CD4-positive, CD25-positive, alpha-beta regulatory T cell (primary cell): ENCODE measurements around the gene PSPC1. TPM values are rescaled to one million over a fixed set of nuclear protein-coding genes. Genes with fewer than 3 reads are reported as not detected.
"Not testable (repeated sequence)": the region's sequence is repeated elsewhere in the genome, so short reads cannot be mapped to it uniquely, and the experiment has no call there.

Experiments used
- ATAC-seq, 2 donors: fragments of 150-1000 bp; cut with Tn5 transposase; one replicate each; pipeline ENCODE4 v1.10.0; 2021; ENCODE audit warnings: low read depth in 2 of 2, moderate number of reproducible peaks in 2 of 2, moderate library complexity in 1 of 2
- DNase-seq, 3 donors: peaks; one replicate each; pipeline versions ENCODE4 v3.0.0 to v3.0.0-alpha.2; 2012 to 2022; ENCODE audit warnings: mixed read lengths in 1 of 3
- H3K27ac ChIP-seq: one replicate; pipeline ENCODE4 v1.7.0; 2013; ENCODE audit warnings: mild to moderate bottlenecking, low read length; ENCODE audit not compliant: insufficient read depth, poor library complexity, severe bottlenecking
- H3K27me3 ChIP-seq: one replicate; pipeline ENCODE4 v1.7.0; 2013; ENCODE audit warnings: low read length; ENCODE audit not compliant: control insufficient read depth, insufficient read depth
- H3K36me3 ChIP-seq: one replicate; pipeline ENCODE4 v1.7.0; 2013; ENCODE audit warnings: mild to moderate bottlenecking, low read length, moderate library complexity; ENCODE audit not compliant: control insufficient read depth, insufficient read depth
- H3K4me1 ChIP-seq: 2 replicates; pipeline ENCODE4 v1.7.0; 2013; ENCODE audit warnings: mild to moderate bottlenecking, low read length; ENCODE audit not compliant: insufficient read depth, control insufficient read depth, poor library complexity, severe bottlenecking
- H3K4me3 ChIP-seq: one replicate; pipeline ENCODE4 v1.7.0; 2013; ENCODE audit warnings: low read depth, mild to moderate bottlenecking, low read length, moderate library complexity
- H3K9me3 ChIP-seq, 2 experiments: 1 replicate in 1 of 2; 2 replicates in 1 of 2; pipeline ENCODE4 v1.7.0; 2013; ENCODE audit warnings: low read length in 2 of 2, mild to moderate bottlenecking in 1 of 2, moderate library complexity in 1 of 2; ENCODE audit not compliant: control insufficient read depth in 2 of 2
- H3K27ac Mint-ChIP-seq, 3 donors: one replicate each; pipeline ENCODE4 v1.8.0; 2020 to 2022; ENCODE audit warnings: mild to moderate bottlenecking in 3 of 3, mixed read lengths in 3 of 3, moderate library complexity in 2 of 3
- H3K27me3 Mint-ChIP-seq: one replicate; pipeline ENCODE4 v1.8.0; 2022; ENCODE audit warnings: mild to moderate bottlenecking, mixed read lengths
- H3K36me3 Mint-ChIP-seq: one replicate; pipeline ENCODE4 v1.8.0; 2020; ENCODE audit warnings: mixed read lengths
- H3K4me1 Mint-ChIP-seq, 4 donors: one replicate each; pipeline ENCODE4 v1.8.0; 2020 to 2022; ENCODE audit warnings: mixed read lengths in 4 of 4, mild to moderate bottlenecking in 1 of 4
- H3K4me3 Mint-ChIP-seq, 4 donors: one replicate each; pipeline ENCODE4 v1.8.0; 2020 to 2022; ENCODE audit warnings: mild to moderate bottlenecking in 4 of 4, mixed read lengths in 4 of 4, moderate library complexity in 3 of 4
- H3K9me3 Mint-ChIP-seq, 7 donors: one replicate each; pipeline ENCODE4 v1.8.0; 2020 to 2022; ENCODE audit warnings: mixed read lengths in 7 of 7, mild to moderate bottlenecking in 3 of 7, moderate library complexity in 2 of 7
- polyA plus RNA-seq, 4 donors: library from polyadenylated mRNA; unstranded; fragments of 300-500 nt; fragmentation: Illumina TruSeq; gene quantifications; one replicate each; pipeline ENCODE4 v1.2.3, GENCODE V29; 2021
- total RNA-seq: library from RNA; stranded (reverse); gene quantifications from one replicate; pipeline ENCODE4 v1.2.3, GENCODE V29; 2022

PSPC1 gene
- total and polyA plus RNA-seq, 5 donors from 2014 or later = 24.4 to 107 (median 32.3) TPM

GRCh38 chr13:19709782-19710181, 73.0 kb downstream of the PSPC1 start:
- H3K4me1 Mint-ChIP-seq = peaks cover 25 to 42% (median 31%) of the 10 kb centered on the region in 4 donors

GRCh38 chr13:19709039-19709438, 73.7 kb downstream of the PSPC1 start:
- H3K27me3 Mint-ChIP-seq, ATAC-seq, H3K36me3 Mint-ChIP-seq, H3K4me3 Mint-ChIP-seq, H3K4me3 ChIP-seq, H3K9me3 Mint-ChIP-seq, H3K4me1 ChIP-seq, DNase-seq, H3K27ac ChIP-seq, H3K36me3 ChIP-seq, H3K27me3 ChIP-seq, H3K27ac Mint-ChIP-seq, H3K9me3 ChIP-seq: not testable (repeated sequence)
- H3K4me1 Mint-ChIP-seq = peaks cover 25 to 36% (median 28%) of the 10 kb centered on the region in 4 donors

More at GRCh38 chr13:19709782-19710181, 73.0 kb downstream of the PSPC1 start:
- not testable (repeated sequence) for H3K27me3 ChIP-seq, H3K27ac Mint-ChIP-seq, H3K36me3 ChIP-seq, H3K4me3 Mint-ChIP-seq, H3K27ac ChIP-seq, H3K9me3 ChIP-seq, H3K9me3 Mint-ChIP-seq, H3K27me3 Mint-ChIP-seq, DNase-seq, H3K4me3 ChIP-seq, ATAC-seq, H3K4me1 ChIP-seq, H3K36me3 Mint-ChIP-seq

- H3K4me3 Mint-ChIP-seq = not testable (repeated sequence)
Measured at GRCh38 chr13:19704256-19704655, 78.5 kb downstream of the PSPC1 start.

GRCh38 chr13:19701619-19702018, 81.1 kb downstream of the PSPC1 start:
- ATAC-seq, H3K36me3 Mint-ChIP-seq, H3K4me3 Mint-ChIP-seq, H3K4me3 ChIP-seq, H3K9me3 ChIP-seq, H3K27me3 ChIP-seq, H3K4me1 ChIP-seq, H3K27me3 Mint-ChIP-seq, DNase-seq, H3K27ac Mint-ChIP-seq, H3K36me3 ChIP-seq, H3K9me3 Mint-ChIP-seq, H3K27ac ChIP-seq: not testable (repeated sequence)
- peaks cover 14 to 25% (median 21%) of the 10 kb centered on the region in 4 donors for H3K4me1 Mint-ChIP-seq

More at GRCh38 chr13:19704256-19704655, 78.5 kb downstream of the PSPC1 start:
- not testable (repeated sequence) for H3K36me3 ChIP-seq, ATAC-seq, H3K27ac ChIP-seq, H3K36me3 Mint-ChIP-seq, H3K4me3 ChIP-seq, H3K27ac Mint-ChIP-seq, H3K4me1 ChIP-seq, DNase-seq, H3K9me3 ChIP-seq, H3K27me3 ChIP-seq, H3K27me3 Mint-ChIP-seq, H3K9me3 Mint-ChIP-seq
- peaks cover 18 to 26% (median 20%) of the 10 kb centered on the region in 4 donors for H3K4me1 Mint-ChIP-seq

GRCh38 chr13:19700963-19701362, 81.8 kb downstream of the PSPC1 start:
- peak overlapping the region in 1 of 3 donors; percentile 66 for H3K27ac Mint-ChIP-seq
- not testable (repeated sequence) for H3K36me3 Mint-ChIP-seq, H3K4me3 Mint-ChIP-seq, H3K9me3 ChIP-seq, H3K36me3 ChIP-seq, H3K27me3 Mint-ChIP-seq, H3K9me3 Mint-ChIP-seq, H3K27ac ChIP-seq, H3K4me1 ChIP-seq, DNase-seq, ATAC-seq, H3K27me3 ChIP-seq, H3K4me3 ChIP-seq
- H3K4me1 Mint-ChIP-seq = peaks cover 14 to 25% (median 18%) of the 10 kb centered on the region in 4 donors

GRCh38 chr13:19695829-19696228, 86.9 kb downstream of the PSPC1 start:
- peaks cover 20% of the 10 kb centered on the region for H3K36me3 Mint-ChIP-seq
- no peaks in the 10 kb centered on the region for H3K9me3 Mint-ChIP-seq
- H3K4me1 ChIP-seq = no peaks in the 10 kb centered on the region
- no peak for ATAC-seq
- H3K4me1 Mint-ChIP-seq = peaks cover 19 to 31% (median 28%) of the 10 kb centered on the region in 4 donors
- H3K27me3 ChIP-seq = no peaks in the 10 kb centered on the region
- no peaks in the 10 kb centered on the region for H3K27me3 Mint-ChIP-seq
- H3K4me3 ChIP-seq = no peak overlapping the region
- no peaks in the 10 kb centered on the region for H3K9me3 ChIP-seq
- H3K27ac Mint-ChIP-seq = no peak overlapping the region
- no peak overlapping the region for H3K27ac ChIP-seq
- H3K4me3 Mint-ChIP-seq = no peak overlapping the region
- no peak for DNase-seq
- H3K36me3 ChIP-seq = peaks cover 9% of the 10 kb centered on the region

GRCh38 chr13:19695428-19695827, 87.3 kb downstream of the PSPC1 start:
- no peak for DNase-seq
- no peaks in the 10 kb centered on the region for H3K9me3 ChIP-seq
- H3K4me1 ChIP-seq = no peaks in the 10 kb centered on the region
- H3K27ac ChIP-seq = no peak overlapping the region
- no peak overlapping the region for H3K4me3 Mint-ChIP-seq
- peaks cover 20 to 29% (median 26%) of the 10 kb centered on the region in 4 donors for H3K4me1 Mint-ChIP-seq
- H3K36me3 Mint-ChIP-seq = peaks cover 24% of the 10 kb centered on the region
- no peaks in the 10 kb centered on the region for H3K27me3 ChIP-seq
- H3K27ac Mint-ChIP-seq = no peak overlapping the region
- H3K27me3 Mint-ChIP-seq = no peaks in the 10 kb centered on the region
- no peaks in the 10 kb centered on the region for H3K9me3 Mint-ChIP-seq
- H3K36me3 ChIP-seq = peaks cover 9% of the 10 kb centered on the region
- ATAC-seq = no peak
- H3K4me3 ChIP-seq = no peak overlapping the region

GRCh38 chr13:19691447-19691846, 91.3 kb downstream of the PSPC1 start:
- H3K27ac ChIP-seq, H3K27me3 Mint-ChIP-seq, H3K4me1 ChIP-seq, H3K9me3 Mint-ChIP-seq, H3K4me3 Mint-ChIP-seq, H3K4me3 ChIP-seq, H3K9me3 ChIP-seq, H3K27me3 ChIP-seq, ATAC-seq, DNase-seq, H3K27ac Mint-ChIP-seq: not testable (repeated sequence)
- peaks cover 15% of the 10 kb centered on the region for H3K36me3 ChIP-seq
- Mint-ChIP-seq H3K4me1 (peaks cover 11 to 18% (median 14%) of the 10 kb centered on the region in 4 donors), H3K36me3 (peaks cover 24% of the 10 kb centered on the region)
